Measurements from ENCODE around the gene FAM81B.

The FAM81B gene

GRCh38 chr5:95403996-95404395 is 12.8 kb downstream of the FAM81B start:
- DNase-seq: no peak

- no peak for DNase-seq
These were observed 15.4 kb downstream of the FAM81B start for GRCh38 chr5:95406426-95407090.

GRCh38 chr5:95410279-95410678 is 19.1 kb downstream of the FAM81B start:
- DNase-seq: no peak

GRCh38 chr5:95411474-95411873 is 20.3 kb downstream of the FAM81B start:
- no peak for DNase-seq

- DNase-seq: no peak
These were observed 23.3 kb downstream of the FAM81B start for GRCh38 chr5:95414451-95414850.

- DNase-seq: no peak
These were observed 26.8 kb downstream of the FAM81B start for GRCh38 chr5:95417971-95418370.

- DNase-seq: no peak
These were observed 31.7 kb downstream of the FAM81B start for GRCh38 chr5:95422838-95423237.

GRCh38 chr5:95424016-95424415 is 32.9 kb downstream of the FAM81B start:
- DNase-seq: no peak

- DNase-seq: no peak
These were observed 33.4 kb downstream of the FAM81B start for GRCh38 chr5:95424526-95424925.

- DNase-seq: no peak
These were observed 35.1 kb downstream of the FAM81B start for GRCh38 chr5:95426227-95426626.

- DNase-seq: no peak
These were observed 41.6 kb downstream of the FAM81B start for GRCh38 chr5:95432779-95433178.

GRCh38 chr5:95439801-95440493 is 48.8 kb downstream of the FAM81B start:
- DNase-seq: no peak

- DNase-seq: no peak
These were observed 49.7 kb downstream of the FAM81B start for GRCh38 chr5:95440825-95441224.

- DNase-seq: no peak
These were observed 50.5 kb downstream of the FAM81B start for GRCh38 chr5:95441636-95442035.

- no peak for DNase-seq
These were observed 54.3 kb downstream of the FAM81B start for GRCh38 chr5:95445442-95445841.

GRCh38 chr5:95445995-95446394 is 54.8 kb downstream of the FAM81B start:
- no peak for DNase-seq

- DNase-seq: no peak
These were observed 55.5 kb downstream of the FAM81B start for GRCh38 chr5:95446560-95447221.

- no peak for DNase-seq
These were observed 56.8 kb downstream of the FAM81B start for GRCh38 chr5:95447961-95448360.

- DNase-seq: no peak
These were observed 57.6 kb downstream of the FAM81B start for GRCh38 chr5:95448789-95449188.

- DNase-seq: no peak
These were observed 58.3 kb downstream of the FAM81B start for GRCh38 chr5:95449460-95449859.

- no peak for DNase-seq
These were observed 63.4 kb downstream of the FAM81B start for GRCh38 chr5:95454536-95454935.

GRCh38 chr5:95460665-95461064 is 69.5 kb downstream of the FAM81B start:
- DNase-seq: no peak

GRCh38 chr5:95471487-95471886 is 80.3 kb downstream of the FAM81B start:
- no peak for DNase-seq

- DNase-seq: no peak
These were observed 80.8 kb downstream of the FAM81B start for GRCh38 chr5:95471942-95472341.
